Stimulated activated naive CD4-positive, alpha-beta T cell (primary cell): ENCODE measurements around the gene VIPR2.
"Not testable (repeated sequence)": the region's sequence is repeated elsewhere in the genome, so short reads cannot be mapped to it uniquely, and the experiment has no call there.

Source experiments
- DNase-seq, 6 experiments: peaks; one replicate each; lab custom pipeline; 2025; lab: John Stamatoyannopoulos, UW

VIPR2 gene

DNA sequence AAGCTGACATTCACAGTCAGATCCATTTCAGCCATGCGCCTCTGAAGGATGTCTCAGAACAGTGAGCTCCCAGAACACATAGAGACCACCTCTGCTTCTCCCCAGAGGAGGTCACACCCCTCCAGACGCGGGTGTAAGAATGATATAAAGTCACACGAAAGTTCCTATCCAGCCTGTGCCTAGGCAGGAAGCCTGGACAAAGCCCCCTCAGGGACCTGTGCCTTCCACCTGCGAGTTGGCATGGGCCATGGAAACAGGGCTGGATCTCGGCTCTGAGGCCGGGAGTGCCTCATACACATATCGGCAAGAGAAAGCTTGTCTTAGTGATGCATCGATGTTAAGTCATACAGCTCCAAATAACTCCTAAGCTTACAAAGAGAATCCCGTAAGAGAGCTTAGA lies 5.0 kb downstream of the VIPR2 start:
- no peak for DNase-seq

DNA sequence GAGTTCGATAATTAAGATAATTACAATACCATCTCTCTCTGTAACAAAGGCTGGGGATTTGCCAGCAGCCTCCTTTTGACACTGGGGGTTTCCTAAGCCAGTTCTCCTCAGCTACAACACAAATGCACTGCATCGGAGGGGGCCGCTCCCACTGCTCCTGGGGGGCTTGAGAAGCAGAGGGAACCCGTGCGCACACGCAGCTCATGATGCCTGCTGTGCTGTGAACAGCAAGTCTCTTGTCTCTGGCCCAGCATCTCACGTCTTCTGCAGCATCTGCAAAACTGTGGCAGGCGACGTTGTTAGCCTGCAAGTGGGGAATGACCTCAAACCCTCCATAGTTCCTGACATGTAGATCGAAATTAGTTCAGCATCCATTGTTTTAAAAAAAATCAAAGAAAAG lies 5.5 kb downstream of the VIPR2 start:
- no peak for DNase-seq

DNA sequence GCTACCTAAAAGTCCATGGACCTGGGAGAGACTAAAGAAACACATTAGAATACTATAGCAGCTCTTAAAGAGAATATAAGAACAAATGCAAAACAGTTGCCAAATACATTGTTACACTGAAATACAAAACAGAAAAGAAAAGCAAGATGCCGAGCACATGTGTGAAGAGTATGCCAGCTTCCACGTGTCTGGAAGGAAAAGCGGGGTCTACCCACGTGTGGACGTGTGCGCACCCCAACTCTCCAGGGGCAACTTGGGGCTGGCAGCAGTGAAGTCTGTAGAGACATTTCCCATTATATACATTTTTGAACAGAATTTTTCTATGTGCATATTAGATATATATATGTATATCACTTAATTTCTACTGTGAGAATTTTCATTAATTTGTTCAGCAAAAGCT lies 6.2 kb downstream of the VIPR2 start:
- no peak for DNase-seq

DNA sequence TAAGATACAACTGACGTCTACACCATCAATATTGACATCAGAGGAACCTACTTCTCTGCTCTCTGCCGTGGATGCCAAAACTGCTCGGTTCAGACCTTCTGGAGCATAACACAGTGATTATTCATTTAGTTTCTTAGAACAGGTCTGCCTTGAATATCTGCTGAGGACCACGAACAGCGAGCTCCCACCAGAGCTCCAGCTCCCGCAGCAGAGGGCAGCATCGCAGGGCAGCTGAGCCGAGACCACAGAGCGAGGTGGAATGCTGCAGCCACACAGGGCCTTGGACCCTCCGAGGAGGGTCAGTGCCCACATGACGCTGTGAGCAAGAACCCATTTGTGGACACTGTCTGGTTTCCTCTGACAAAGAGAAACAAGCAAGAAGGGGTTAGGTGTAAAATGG lies 6.8 kb downstream of the VIPR2 start:
- DNase-seq, result no peak

DNA sequence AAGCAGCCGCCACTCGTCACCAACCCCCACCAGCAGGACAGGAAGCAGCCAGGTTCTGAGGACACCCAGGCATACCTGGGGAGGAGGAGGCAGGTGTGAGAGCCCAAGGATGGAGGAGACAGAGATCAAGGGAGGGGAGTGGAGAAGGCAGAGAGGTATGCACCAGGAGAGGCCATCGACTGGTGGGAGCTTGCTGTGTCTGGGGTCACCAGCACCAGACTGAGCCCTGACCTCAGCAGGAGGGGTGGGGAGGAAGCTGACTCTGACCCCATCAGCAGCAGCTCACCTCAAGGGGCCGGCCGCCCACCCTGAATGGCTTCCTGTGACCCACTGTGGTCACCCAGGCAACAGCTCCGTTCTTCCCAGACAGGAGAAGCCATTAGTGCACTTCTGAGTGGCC lies 7.8 kb downstream of the VIPR2 start:
- no peak for DNase-seq

DNA sequence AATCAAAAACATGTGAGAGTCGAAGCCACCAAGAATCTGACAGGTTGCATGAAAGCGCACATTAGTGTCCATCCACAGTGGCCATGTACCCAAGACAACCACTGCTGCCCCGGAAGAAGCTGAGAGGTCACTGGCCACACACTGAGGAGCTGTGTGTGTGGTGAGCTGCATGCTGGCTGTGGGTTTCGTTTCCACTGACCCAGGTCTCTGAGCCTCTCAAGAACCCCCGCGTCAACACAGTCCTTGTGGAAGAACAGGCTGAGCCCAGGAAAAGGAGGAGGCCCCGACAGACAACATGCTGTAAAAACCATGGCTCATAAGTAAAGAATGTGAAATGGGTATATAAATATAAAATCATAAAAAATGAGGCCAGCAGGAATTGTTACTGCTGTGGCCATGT lies 8.2 kb downstream of the VIPR2 start:
- DNase-seq, result no peak

DNA sequence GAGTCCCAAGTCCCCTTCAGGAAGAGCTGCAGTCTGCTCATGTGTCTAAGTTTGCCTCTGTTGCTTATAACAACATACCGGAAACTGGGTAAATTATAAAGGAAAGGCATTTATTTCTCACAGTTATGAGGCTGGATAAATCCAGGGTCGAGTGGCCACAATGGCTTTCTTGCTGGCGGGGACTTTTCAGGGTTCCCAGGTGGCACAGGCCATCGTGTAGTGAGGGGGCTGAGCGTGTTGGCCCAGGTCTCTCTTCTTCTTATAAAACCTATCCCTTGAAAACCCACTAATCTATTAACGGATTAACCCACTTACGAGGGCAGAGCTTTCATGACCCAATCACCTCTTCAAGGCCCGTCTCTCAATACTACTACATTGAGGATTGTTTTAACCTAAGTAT lies 8.7 kb downstream of the VIPR2 start:
- no peak for DNase-seq

DNA sequence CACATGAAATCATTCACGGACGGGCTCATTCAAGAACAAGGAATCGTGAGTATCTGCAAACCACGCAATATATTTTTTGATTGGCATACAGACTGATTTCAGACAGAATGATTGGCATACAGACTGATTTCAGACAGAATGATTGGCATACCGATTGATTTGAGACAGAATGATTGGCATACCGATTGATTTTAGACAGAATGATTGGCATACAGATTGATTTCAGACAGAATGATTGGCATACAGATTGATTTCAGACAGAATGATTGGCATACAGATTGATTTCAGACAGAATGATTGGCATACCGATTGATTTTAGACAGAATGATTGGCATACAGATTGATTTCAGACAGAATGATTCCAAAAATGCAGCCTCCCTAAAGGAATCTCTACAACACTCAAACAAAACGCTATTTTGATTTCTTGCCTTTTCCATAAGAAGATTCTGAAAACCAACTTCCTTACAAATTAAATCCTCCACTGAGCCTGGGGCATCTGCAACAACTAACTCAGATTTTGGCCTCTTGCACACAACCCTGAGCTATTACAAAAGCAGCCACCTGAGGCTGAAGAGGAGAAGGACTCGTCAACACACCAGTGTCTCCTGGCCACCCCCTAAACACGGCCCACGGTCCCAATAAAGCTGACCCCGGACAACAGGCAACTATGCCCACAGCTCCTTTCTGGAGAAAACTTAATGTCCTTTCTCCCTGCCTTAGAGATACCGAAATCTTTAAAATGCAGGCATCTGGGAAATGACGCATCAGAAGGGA lies 11.8 kb downstream of the VIPR2 start:
- not testable (repeated sequence) for DNase-seq

DNA sequence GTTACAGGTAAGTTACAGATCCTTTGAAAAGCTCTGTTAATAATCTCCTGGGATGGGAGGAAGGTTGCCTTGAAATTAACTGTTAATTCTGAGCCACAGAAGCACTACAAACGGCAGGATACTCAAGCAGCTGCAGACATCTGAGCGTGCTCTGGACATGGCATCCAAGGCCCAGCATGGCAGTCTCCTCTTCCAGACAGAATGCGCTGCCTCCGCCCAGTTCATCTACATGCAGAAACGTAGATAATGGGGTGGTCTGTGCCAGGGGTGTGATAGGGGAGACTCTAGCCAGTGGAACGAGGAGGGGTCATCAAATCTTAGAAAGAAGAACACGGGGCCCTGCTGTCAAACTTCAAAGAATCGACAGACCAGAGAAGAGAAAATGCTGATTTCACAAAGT lies 13.8 kb downstream of the VIPR2 start:
- no peak for DNase-seq

DNA sequence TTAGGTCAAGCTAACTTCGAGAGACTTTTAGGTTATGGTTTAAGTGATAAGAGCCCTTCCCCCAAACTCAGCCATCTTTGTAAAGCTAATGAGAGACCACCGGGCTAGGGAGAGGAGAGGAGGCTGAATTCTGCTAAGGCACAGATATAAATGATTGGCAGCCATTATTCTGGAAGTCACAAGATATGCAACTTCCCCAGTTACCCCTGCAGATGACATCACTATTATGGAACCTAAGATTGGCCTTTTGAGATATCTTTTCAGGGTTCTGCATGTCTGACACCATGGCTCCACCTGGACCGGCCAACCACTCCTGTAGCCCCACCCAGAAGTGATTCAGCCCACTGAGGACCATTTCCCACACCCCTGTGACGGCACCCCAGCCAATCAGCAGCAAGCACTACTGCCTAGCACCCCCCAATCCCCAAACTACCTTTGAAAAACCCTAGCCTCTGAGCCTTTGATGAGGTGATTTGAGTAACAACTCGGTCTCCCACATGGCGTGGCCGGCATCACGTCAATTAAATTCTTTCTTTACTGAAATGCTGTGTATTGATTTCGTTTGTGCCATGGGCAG lies 14.4 kb downstream of the VIPR2 start:
- DNase-seq, result no peak

DNA sequence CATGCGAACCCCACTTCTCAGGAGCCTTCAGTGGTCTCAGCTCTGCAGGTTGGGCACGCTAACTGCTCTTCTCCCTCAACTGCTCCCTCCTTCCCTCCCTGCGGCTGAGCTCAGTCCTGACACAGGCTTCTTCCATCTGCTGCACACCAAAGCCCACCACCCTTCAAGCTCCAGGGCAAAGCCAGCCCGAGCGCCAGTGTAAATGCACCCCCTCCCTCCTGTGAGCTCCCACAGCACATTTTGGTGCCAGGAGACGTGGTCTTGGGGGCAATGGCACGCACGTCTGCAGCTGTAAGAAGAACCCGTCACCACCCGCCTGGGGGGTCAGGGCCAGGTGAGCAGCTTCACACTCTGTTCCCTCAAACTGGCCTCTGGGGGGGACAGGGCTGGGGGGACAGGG lies 15.9 kb downstream of the VIPR2 start:
- DNase-seq, result no peak

DNA sequence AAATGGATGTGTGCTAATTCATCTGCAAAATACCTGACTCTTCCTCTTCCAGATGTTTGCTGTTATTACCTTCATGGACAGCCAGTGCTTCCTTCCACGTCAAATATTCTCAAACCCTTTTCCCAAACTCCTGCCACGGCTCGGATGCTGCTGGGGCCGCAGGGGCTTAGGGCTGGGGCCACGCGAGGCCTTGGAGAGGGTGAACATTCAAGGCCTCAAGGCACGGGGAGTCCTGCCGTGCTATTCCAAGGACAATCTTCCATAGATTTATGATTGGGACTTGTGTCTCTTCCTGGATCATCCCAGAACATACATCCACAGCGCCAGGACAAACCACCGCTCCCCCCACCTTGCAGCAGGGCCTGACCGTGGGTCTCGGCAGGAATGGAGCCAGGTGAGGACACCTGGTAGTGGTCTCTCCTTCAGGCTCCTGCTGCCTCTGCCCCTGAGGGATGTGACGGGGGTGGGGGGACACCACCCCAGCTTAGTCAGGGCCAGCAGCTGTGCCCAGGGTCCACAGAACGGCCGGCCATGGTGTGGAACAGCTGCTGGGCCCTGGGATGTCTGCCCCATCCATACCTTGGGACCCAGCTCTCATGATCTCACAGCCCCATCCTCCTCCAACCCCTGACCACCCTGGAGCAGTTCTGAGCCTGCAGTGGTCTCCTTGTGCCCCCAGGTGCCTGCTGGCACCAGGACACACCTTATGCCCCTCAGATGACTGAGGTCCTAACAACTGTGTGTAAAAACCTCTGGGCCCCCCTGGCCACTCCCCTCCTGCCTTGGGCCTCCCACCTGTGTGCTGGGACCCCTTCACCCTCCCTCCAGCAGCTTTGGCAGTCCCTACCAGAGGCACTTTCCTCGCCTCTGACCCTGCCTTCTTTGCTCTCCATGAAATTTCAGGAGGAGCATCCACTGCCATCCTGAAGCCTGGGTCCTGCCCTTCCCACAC lies 16.7 kb downstream of the VIPR2 start:
- no peak for DNase-seq

DNA sequence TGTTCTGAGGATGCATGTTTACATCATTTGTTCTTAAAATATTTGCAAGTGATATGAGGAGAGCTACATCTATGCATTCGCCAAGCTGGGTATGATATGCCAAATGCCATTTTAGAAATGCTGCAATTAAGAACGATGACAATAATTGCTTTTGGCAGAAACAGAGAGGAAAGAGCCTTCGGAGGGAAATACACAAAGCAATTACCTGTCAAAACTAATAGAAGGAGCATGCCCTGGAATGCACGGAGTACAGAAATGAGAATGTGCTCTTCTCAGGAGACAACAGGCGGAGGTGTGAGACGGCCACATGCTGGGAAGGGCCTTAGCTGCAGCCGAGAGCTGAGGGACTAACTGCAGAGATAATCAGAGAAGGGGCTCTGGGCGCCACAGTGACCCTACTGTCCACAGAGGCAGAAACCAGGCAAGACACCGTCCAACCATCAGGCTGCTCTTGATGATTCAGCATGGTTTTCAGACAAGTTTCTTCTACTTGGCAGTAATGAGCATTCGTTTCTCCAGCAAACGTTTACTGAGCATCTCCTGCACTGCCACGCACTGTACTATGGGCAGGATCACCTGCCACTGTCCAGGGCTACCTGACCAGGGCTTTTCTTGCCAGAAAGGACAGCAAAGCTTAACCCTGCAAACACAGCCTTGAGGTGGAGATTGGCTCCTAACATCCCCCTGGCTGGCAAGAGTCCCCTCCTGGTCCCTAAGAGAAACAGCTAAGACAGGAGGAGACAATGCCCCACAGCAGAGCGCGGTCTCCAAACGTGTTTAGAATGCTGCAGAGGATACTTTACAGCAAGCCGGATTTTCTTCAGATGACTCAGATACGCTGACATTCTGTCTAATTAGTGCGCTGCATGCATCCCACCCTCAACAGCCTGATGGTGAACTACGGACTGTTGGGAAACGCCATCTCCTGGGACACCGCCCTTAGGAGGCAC lies 18.1 kb downstream of the VIPR2 start:
- no peak for DNase-seq

DNA sequence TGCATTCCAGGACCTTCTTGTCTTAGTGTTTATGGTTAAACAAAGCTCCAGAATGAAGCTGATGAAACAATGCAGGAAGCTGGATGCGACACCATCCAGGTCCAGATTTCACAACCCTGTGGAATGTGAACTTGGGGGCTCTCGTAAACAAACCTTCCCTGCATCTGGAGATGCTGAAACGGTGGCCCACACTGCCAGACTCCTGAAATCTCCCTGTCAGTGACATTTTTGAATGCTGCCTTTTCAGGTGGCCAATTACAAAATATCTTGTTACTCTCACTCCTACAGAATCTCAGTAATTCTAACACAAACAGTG lies 18.8 kb downstream of the VIPR2 start:
- DNase-seq, result no peak

DNA sequence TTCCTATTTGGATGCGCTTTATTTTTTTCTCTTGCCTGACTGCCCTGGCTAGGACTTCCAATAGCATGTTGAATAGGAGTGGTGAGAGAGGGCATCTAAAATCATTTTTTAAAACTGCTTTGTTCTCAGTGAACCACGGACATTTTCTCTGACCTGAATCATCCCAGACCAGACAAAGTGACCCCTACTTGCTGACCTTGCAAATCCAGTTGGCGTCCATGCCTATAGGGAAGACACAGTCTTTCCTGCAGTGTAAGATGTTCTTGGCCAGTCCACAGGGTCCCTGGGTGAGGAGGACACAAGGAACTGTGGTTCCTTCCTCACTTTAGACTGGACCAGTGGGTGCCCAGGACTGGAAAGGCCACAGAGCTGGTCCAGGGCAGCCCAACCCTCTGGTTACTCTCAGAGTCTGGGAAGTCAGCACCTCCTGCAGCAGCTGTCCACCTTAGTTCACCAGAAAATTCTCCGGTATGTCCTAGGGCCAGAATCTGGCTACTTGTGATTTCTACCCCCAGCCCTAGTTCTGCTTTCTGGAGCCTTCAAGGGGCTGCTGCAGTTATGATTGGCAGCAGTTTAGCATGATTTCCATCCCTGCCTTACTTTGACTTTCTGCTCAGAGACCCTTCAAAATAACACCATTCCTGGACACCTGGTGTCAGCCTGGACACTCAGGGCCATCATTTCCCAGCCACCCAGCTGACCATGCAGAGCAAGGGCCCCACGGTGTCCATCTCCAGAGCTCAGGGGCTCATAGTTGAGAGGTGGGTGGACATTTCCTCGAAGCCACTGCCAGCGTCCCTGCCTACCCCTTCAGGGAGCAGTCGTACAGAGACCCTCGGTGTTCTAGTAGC lies 19.3 kb downstream of the VIPR2 start:
- no peak for DNase-seq

DNA sequence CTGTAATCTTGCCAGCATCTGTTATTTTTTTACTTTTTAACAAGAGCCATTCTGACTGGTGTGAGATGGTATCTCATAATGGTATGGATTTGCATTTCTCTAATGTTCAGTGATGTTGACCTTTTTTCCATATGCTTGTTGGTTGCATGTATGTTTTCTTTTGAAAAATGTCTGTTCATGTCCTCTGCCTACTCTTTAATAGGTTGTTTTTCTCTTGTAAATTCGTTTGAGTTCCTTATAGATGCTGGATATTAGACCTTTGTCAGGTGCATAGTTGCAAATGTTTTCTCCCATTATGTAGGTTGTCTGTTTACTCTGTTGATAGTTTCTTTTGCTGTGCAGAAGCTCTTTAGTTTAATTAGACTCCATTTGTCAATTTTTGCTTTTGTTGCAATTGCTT lies 20.9 kb downstream of the VIPR2 start:
- DNase-seq, result not testable (repeated sequence)

DNA sequence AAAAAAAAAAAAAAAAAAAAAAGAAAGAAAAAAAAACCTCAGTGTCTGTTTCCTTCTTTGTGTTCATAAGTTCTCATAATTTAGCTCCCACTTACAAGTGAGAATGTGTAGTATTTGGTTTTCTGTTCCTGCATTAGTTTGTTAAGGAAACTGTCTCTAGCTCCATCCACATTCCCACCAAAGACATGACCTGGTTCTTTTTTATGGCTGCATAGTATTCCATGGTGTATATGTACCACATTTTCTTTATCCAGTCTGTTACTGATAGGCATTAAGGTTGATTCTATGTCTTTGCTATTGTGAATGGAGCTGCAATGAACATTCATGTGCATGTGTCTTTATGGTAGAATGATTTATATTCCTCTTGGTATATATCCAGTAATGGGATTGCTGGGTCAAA lies 21.4 kb downstream of the VIPR2 start:
- DNase-seq, result not testable (repeated sequence)

DNA sequence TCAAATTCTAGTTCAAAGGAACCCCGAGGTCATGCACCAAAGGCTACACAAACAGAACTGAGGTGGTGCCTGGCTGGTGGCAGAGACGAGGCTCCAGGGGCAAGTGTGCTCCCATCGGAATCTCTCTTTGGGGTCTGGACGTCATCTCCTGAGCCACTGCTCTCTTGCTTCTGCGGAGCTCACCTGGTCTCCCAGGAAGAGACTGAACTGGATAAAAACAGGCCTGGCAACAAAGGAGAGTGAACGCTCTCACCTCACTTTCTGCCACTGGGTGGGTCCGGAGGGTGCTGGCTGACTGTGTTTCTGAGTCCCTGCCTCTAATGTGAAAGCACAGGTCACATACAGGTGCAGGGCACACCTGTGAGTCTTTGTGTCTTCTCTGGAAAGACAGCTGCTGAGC lies 22.4 kb downstream of the VIPR2 start:
- DNase-seq, result no peak

DNA sequence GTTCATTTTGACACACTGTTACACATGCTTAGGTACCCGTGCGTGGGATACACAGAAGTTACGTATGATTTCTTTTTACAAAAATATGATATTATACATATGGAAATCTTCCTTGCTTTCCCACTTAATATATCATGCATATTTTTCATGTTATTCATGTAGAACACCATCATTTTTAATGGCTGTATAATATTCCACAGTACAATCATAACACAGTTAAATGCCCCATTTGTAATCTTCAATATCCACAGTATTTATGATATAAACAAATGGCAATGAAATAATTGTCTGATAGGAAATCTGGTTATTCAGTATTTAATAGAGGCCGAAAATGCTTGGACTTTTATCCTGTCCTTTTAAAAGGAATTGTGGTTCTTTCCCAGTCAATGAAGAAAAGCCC lies 23.2 kb downstream of the VIPR2 start:
- DNase-seq, result no peak

DNA sequence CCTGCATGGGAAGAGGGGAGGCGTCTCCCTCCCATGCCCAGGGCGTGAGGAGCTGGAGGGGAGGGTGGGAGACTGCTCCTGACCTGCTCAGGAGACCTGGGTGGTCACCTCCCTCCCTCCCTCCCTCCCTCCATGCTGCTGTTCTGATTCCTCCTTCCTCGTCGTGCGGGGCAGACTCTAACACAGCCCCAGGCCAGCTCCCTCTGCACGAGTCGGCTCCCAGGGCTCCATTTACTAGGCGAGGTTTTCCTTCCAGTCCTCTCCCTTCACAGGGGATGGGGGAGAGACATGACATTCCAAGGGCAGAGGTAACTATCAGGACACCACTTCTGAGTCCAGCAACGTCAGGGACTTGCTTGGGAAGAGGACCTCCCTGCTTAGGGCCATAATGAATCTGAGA lies 23.6 kb downstream of the VIPR2 start:
- no peak for DNase-seq

DNA sequence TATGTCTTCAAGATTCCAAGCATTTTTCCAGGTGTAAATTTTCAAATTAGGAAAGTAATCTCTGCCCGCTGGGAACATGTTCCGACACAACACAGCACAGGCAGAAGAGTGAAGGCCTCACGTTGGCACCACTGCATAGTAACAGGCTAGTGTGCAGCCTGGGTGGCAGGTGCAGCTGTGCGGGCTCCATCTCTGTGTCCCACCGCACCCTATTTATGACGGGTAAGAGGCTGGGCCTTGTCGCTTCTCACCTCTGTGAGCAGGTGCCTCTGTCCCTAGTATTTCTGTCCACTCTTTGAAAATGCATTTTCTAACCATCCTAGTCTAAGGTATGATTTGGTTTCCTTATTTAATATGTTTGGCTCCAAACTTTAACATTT lies 24.1 kb downstream of the VIPR2 start:
- DNase-seq, result no peak
